ENCODE data around the gene EPGN.

GRCh38 chr4:74323663-74324062 lies 15.4 kb downstream of the EPGN start:
- TF ChIP-seq CTCF (IDR thresholded peaks at IDR 0.05) (no peak), POLR2A (IDR thresholded peaks at IDR 0.05) (no peak)
